Mesendoderm (in vitro differentiated cells): ENCODE results near the gene GID8.
A peak's percentile ranks its signal among the peaks of the same experiment; 100 is the strongest.

Experiments
- DNase-seq: peaks from one replicate; pipeline ENCODE4 v3.0.0; 2013
- H2AK5ac ChIP-seq: 2 replicates; pipeline ENCODE4 v1.6.1; 2013; ENCODE audit warnings: low read length, inconsistent platforms
- H2BK120ac ChIP-seq: 2 replicates; pipeline ENCODE4 v1.6.1; 2013; ENCODE audit warnings: low read depth, mild to moderate bottlenecking, low read length, moderate library complexity, mixed read lengths
- H2BK15ac ChIP-seq: replicated peaks from 2 replicates; pipeline ENCODE4 v1.6.1; 2013; ENCODE audit warnings: low read depth, mild to moderate bottlenecking, moderate library complexity
- H2BK5ac ChIP-seq: 2 replicates; pipeline ENCODE4 v1.6.1; 2013; ENCODE audit warnings: low read length, inconsistent platforms
- H3K18ac ChIP-seq: 2 replicates; pipeline ENCODE4 v1.6.1; 2013; ENCODE audit warnings: mild to moderate bottlenecking, low read length, mixed read lengths
- H3K23ac ChIP-seq: one replicate; pipeline ENCODE4 v1.6.1; 2013; ENCODE audit warnings: low read length
- H3K27ac ChIP-seq: 2 replicates; pipeline ENCODE4 v1.5.1; 2013; ENCODE audit warnings: low read depth, mild to moderate bottlenecking, inconsistent platforms, low read length, moderate library complexity
- H3K27me3 ChIP-seq: 2 replicates; pipeline ENCODE4 v1.6.1; 2013; ENCODE audit warnings: low read length, control low read depth, mild to moderate bottlenecking, inconsistent platforms; ENCODE audit not compliant: insufficient read depth, poor library complexity
- H3K36me3 ChIP-seq: 2 replicates; pipeline ENCODE4 v1.6.1; 2013; ENCODE audit warnings: low read length, inconsistent platforms; ENCODE audit not compliant: control insufficient read depth, insufficient read depth
- H3K4ac ChIP-seq: one replicate; pipeline ENCODE4 v1.6.1; 2013; ENCODE audit warnings: low read depth, mild to moderate bottlenecking, low read length, moderate library complexity
- H3K4me1 ChIP-seq: 2 replicates; pipeline ENCODE4 v1.6.1; 2013; ENCODE audit warnings: low read depth, low read length, inconsistent platforms; ENCODE audit not compliant: control insufficient read depth
- H3K4me2 ChIP-seq: 2 replicates; pipeline ENCODE4 v1.6.1; 2013; ENCODE audit warnings: low read length
- H3K4me3 ChIP-seq: 2 replicates; pipeline ENCODE4 v1.5.1; 2013; ENCODE audit warnings: mild to moderate bottlenecking, low read length
- H3K56ac ChIP-seq: one replicate; pipeline ENCODE4 v1.6.1; 2013; ENCODE audit warnings: low read length
- H3K79me1 ChIP-seq: 2 replicates; pipeline ENCODE4 v1.6.1; 2013; ENCODE audit warnings: low read length, inconsistent platforms
- H3K79me2 ChIP-seq: 2 replicates; pipeline ENCODE4 v1.6.1; 2013; ENCODE audit warnings: mild to moderate bottlenecking, low read length; ENCODE audit not compliant: control insufficient read depth, insufficient read depth
- H3K9ac ChIP-seq: 2 replicates; pipeline ENCODE4 v1.6.1; 2013; ENCODE audit warnings: low read length, inconsistent platforms
- H4K5ac ChIP-seq: one replicate; pipeline ENCODE4 v1.6.1; 2013; ENCODE audit warnings: low read length
- H4K8ac ChIP-seq: one replicate; pipeline ENCODE4 v1.6.1; 2013; ENCODE audit warnings: low read depth, mild to moderate bottlenecking, control low read depth, low read length, moderate library complexity
- WGBS: extraction: QIAGEN DNeasy Blood & Tissue Kit; methylation state at CpG from one replicate; pipeline ENCODE4 v1.1.7; 2013; ENCODE audit warnings: low lambda C conversion rate, missing lambda C conversion rate; ENCODE audit not compliant: insufficient coverage; ENCODE audit errors: extremely low coverage; 5-methylcytosine and 5-hydroxymethylcytosine counted together

The GID8 gene

DNA sequence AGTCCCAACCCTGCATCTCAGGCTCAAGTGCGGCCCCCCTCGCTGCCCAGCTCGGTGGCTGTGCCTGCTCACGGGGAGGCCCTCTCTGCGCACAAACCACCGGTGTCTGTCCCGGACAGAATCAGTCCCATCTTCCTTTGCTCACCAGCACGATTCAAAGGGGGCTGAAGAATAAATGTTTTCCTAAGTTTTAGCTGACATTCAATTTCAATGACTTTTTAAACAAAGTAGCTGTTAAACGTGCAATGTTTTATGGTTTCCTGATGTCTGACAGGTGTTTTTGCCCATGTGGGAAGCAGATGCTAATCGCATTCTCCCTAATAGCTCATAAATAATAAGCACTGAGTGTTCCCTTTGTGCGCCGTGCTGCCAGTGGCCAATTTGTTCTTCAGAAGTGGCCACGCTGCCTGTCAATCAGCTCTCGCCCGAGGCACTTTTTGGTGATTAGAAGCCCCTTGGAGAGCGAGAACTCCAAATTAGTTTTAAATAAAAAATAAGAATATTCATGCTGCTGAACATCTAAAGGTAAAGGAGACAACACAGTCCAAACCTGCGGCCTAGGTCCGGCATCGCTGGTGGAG lies 42.5 kb downstream of the GID8 start:
- Histone ChIP-seq H3K36me3 (no peaks in the 10 kb centered on the region), H3K27ac (no peak overlapping the region), H3K9ac (no peak overlapping the region), H4K5ac (no peak overlapping the region), H3K4me1 (no peaks in the 10 kb centered on the region), H3K27me3 (no peaks in the 10 kb centered on the region), H3K79me2 (no peaks in the 10 kb centered on the region), H3K56ac (no peak overlapping the region), H3K18ac (no peak overlapping the region), H3K79me1 (no peaks in the 10 kb centered on the region), H3K4ac (no peak overlapping the region), H4K8ac (no peak overlapping the region), H3K4me3 (no peak overlapping the region), H3K4me2 (no peak overlapping the region), H3K23ac (no peak overlapping the region), H2BK120ac (no peak overlapping the region), H2AK5ac (no peak overlapping the region), H2BK15ac (no peak overlapping the region), H2BK5ac (no peak overlapping the region)
- DNase-seq = no peak
- no CpG with 5 or more reads among the region's 19 CpGs for WGBS

DNA sequence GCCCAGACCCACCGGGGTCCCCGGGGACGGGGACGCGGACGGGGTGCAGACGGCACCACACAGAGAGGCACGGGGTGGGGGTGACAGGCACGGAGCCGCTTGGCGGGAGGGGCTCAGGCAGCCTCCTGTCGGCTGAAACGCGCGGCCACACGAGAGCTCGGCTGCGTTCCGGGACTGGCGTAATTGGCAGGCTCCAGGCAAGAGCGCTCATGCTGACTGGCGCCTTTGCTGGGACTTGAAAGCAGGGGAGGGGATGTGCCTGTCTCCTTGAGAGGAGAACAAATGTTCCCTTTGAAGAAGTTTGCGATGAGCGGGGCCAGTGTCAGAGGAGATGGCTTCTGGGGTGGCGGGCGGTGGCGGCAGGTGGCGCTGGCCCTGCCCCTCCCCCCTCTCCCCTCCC lies 43.0 kb downstream of the GID8 start:
- Histone ChIP-seq H3K79me2 (no peaks in the 10 kb centered on the region), H3K18ac (no peak overlapping the region), H3K23ac (no peak overlapping the region), H3K4me2 (no peak overlapping the region), H3K56ac (no peak overlapping the region), H3K27me3 (no peaks in the 10 kb centered on the region), H4K8ac (no peak overlapping the region), H3K36me3 (no peaks in the 10 kb centered on the region), H2AK5ac (no peak overlapping the region), H2BK5ac (no peak overlapping the region), H2BK15ac (no peak overlapping the region), H3K27ac (no peak overlapping the region), H3K4me3 (no peak overlapping the region), H3K9ac (no peak overlapping the region), H2BK120ac (no peak overlapping the region), H3K79me1 (no peaks in the 10 kb centered on the region), H3K4me1 (no peaks in the 10 kb centered on the region), H4K5ac (no peak overlapping the region), H3K4ac (no peak overlapping the region)
- DNase-seq = no peak
- no CpG with 5 or more reads among the region's 28 CpGs for WGBS

DNA sequence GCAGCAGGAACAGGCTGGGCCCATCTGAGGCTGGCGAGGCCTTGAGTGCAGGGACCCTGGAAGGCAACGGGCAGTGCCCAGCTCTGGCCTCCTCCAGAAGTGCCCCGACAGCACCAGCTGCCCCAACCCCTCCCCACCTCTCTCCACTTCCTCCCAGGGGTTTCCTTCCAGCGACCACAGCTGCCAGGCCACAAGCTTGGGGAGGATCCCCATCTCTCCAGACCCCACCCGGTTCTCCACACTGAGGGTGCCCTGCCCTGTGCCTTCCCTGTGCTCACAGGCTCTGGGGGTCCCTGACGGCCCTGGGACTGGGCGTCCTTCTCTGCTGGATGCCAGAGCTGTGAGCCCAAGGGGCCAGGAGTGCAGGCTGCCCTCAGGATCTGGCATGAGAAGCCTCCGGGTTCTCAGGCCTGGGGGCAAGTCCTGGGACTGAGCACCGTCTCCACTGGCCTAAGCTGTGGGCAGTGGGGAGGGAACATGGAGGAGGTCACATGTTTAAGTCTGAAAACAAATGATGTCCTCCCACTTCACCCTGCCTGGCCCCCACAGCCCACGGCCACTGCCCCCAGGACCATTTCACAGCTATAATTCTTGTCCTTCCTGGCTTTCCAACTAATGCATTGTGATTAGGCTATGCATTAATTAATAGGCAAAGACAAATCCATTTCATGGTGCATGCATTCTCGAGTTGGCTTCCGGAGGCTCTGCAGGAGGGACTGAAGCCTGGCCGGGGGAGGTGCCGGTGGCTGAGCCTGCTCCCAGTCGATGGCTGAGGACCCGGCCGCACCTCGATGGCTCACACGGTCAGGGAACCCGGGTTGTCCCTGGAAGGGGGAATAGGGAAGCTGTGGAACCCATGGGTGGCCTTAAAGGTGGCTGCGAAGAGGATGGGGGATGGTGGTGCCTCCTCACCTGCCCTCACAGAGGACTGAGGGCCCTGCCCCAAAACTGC lies 44.5 kb downstream of the GID8 start:
- no CpG with 5 or more reads among the region's 21 CpGs for WGBS
- no peak overlapping the region for H3K23ac ChIP-seq
- H3K18ac ChIP-seq = no peak overlapping the region
- H3K4me3 ChIP-seq = no peak overlapping the region
- H3K27me3 ChIP-seq = no peaks in the 10 kb centered on the region
- no peak overlapping the region for H4K8ac ChIP-seq
- no peaks in the 10 kb centered on the region for H3K36me3 ChIP-seq
- H2BK15ac ChIP-seq = no peak overlapping the region
- H4K5ac ChIP-seq = no peak overlapping the region
- H3K4ac ChIP-seq = no peak overlapping the region
- no peak overlapping the region for H3K4me2 ChIP-seq
- H3K27ac ChIP-seq = no peak overlapping the region
- DNase-seq = no peak
- H3K79me2 ChIP-seq = no peaks in the 10 kb centered on the region
- no peak overlapping the region for H3K9ac ChIP-seq
- no peak overlapping the region for H2BK120ac ChIP-seq
- no peaks in the 10 kb centered on the region for H3K4me1 ChIP-seq
- H3K56ac ChIP-seq = no peak overlapping the region
- no peak overlapping the region for H2AK5ac ChIP-seq
- no peaks in the 10 kb centered on the region for H3K79me1 ChIP-seq
- H2BK5ac ChIP-seq = no peak overlapping the region

DNA sequence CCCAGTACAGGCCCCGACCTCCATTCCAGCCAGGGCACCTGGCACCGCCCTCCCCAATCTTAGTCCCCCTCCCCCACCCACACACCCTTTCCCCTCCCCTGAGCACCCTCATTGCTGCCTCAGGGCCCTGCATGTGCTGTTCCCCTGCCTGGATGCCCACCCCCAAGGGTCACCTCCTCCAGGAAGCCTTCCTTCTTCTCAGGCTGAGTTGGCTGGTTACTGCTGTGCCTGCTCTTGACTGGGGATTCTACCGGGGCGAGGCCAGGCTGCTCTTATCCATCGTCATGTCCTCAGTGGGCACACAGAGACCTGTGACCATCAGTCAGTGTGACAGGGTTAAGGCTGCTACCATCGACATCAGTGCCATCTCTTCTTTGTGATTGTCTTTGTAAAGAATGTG lies 45.3 kb downstream of the GID8 start:
- no peak for DNase-seq
- H3K27me3 ChIP-seq = no peaks in the 10 kb centered on the region
- H3K79me1 ChIP-seq = no peaks in the 10 kb centered on the region
- no peak overlapping the region for H3K4me3 ChIP-seq
- H3K4ac ChIP-seq = no peak overlapping the region
- H2AK5ac ChIP-seq = no peak overlapping the region
- no peak overlapping the region for H2BK5ac ChIP-seq
- peak overlapping the region; percentile 7 for H3K56ac ChIP-seq
- H3K23ac ChIP-seq = no peak overlapping the region
- no peak overlapping the region for H4K8ac ChIP-seq
- no peak overlapping the region for H3K18ac ChIP-seq
- H3K4me2 ChIP-seq = no peak overlapping the region
- H4K5ac ChIP-seq = no peak overlapping the region
- no peak overlapping the region for H3K27ac ChIP-seq
- H2BK15ac ChIP-seq = no peak overlapping the region
- no peaks in the 10 kb centered on the region for H3K79me2 ChIP-seq
- no peaks in the 10 kb centered on the region for H3K4me1 ChIP-seq
- WGBS = no CpG with 5 or more reads among the region's 6 CpGs
- H2BK120ac ChIP-seq = no peak overlapping the region
- H3K36me3 ChIP-seq = no peaks in the 10 kb centered on the region
- H3K9ac ChIP-seq = no peak overlapping the region

DNA sequence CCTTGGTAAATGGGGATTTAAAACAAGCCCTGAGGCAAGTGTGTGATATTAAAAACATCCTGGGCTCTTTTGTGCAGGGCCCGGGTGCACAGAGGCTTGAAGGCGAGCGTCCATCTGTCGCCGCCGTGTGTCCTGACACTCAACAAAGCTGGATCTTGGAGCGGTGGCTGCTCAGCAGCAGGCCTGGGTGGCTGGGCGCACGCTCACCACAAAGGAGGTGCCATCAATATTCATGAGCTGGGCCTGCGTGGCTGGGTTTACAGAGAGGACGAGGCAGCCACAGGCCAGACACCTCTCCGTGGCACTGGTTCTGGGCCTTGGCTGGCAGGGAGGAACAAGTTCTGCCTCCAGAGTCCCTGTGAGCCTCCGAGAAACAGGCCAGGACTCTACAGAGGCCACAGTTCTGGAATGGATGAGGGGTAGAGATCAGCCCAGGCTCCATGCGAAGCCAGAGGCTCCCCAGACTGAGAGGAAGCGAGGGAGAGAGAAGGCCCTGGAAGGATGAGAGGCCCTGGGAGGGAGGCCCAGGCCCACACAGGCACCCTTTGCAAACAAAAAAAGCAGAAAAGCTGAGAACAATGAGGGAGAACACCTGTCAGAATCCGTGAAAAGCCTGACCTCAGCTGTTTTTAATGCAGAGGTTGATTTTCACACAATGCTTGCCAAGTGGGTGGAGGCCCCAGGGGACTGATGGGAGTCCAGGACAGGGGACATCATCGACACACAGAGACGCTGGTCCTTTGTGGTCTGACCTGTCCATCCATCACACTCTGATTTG lies 46.9 kb downstream of the GID8 start:
- H3K4ac ChIP-seq = no peak overlapping the region
- no peak overlapping the region for H4K8ac ChIP-seq
- DNase-seq = no peak
- H3K27ac ChIP-seq = no peak overlapping the region
- no peaks in the 10 kb centered on the region for H3K4me1 ChIP-seq
- no peak overlapping the region for H3K56ac ChIP-seq
- no peak overlapping the region for H3K4me2 ChIP-seq
- H3K79me1 ChIP-seq = no peaks in the 10 kb centered on the region
- no peak overlapping the region for H4K5ac ChIP-seq
- no peak overlapping the region for H3K23ac ChIP-seq
- H2BK120ac ChIP-seq = no peak overlapping the region
- H3K27me3 ChIP-seq = no peaks in the 10 kb centered on the region
- no peak overlapping the region for H3K18ac ChIP-seq
- H3K9ac ChIP-seq = no peak overlapping the region
- whole genome bisulfite sequencing = no CpG with 5 or more reads among the region's 18 CpGs
- no peak overlapping the region for H2BK5ac ChIP-seq
- H3K4me3 ChIP-seq = no peak overlapping the region
- H2AK5ac ChIP-seq = no peak overlapping the region
- no peaks in the 10 kb centered on the region for H3K79me2 ChIP-seq
- no peaks in the 10 kb centered on the region for H3K36me3 ChIP-seq
- no peak overlapping the region for H2BK15ac ChIP-seq
